NB4 (cell line): ENCODE measurements around the gene MAD1L1.

Source experiments
- CTCF ChIP-seq: IDR thresholded peaks from one replicate; pipeline ENCODE4 v1.5.1; 2012; ENCODE audit warnings: low read depth, low read length
- MAX ChIP-seq: IDR thresholded peaks from 2 replicates; pipeline ENCODE4 v1.6.1; 2011; ENCODE audit warnings: low read depth, low read length
- MYC ChIP-seq: IDR thresholded peaks from 2 replicates; pipeline ENCODE4 v1.6.1; 2011; ENCODE audit warnings: low read depth, low read length
- POLR2A ChIP-seq: IDR thresholded peaks from 2 replicates; pipeline ENCODE4 v1.6.1; 2011; ENCODE audit warnings: mild to moderate bottlenecking; ENCODE audit not compliant: insufficient read length; ENCODE audit errors: extremely low read depth

- TF ChIP-seq CTCF (no peak), POLR2A (no peak), MYC (no peak), MAX (no peak)
These were observed 100.9 kb downstream of the MAD1L1 start for GRCh38 chr7:2131800-2132199.
